ENCODE measurements around the gene ROCK2. TPM values are rescaled to one million over a fixed set of nuclear protein-coding genes. Genes with fewer than 3 reads are reported as not detected.

ROCK2 gene
- total and polyA plus RNA-seq, 9 of the 15 experiments (the other 6 are each of a cell fraction or from before 2014, with no cell fraction given): 4.9 to 30.6 (median 14.3) TPM

GRCh38 chr2:11343650-11344341, 640 bp downstream of the ROCK2 start:
- H3K4me1 ChIP-seq (replicated peaks in 1 of 2; ENCODE audit: control insufficient read depth in 2 of 2, insufficient read depth in 2 of 2, low read length in 2 of 2): peaks cover 14 to 22% of the 10 kb centered on the region in 2 experiments
- no TSS peak for BruUV-seq (replicated peaks)
- no peak for TF ChIP-seq NCOA4 (IDR thresholded peaks at IDR 0.05; ENCODE audit: partially characterized antibody)
- no peak for TF ChIP-seq RNF2 (IDR thresholded peaks at IDR 0.05)
- peak; percentile 40 for TF ChIP-seq FIP1L1 (IDR thresholded peaks at IDR 0.05; ENCODE audit: low read depth, low read length, poor library complexity, severe bottlenecking)
- no peak for TF ChIP-seq ZNF583 (CRISPR knock-in tag; IDR thresholded peaks at IDR 0.05)
- peak; percentile 24; the same call in 1 of the 2 replicates for TF ChIP-seq EGR1 (conservative IDR thresholded peaks at IDR 0.05)
- TF ChIP-seq, protein P1, sequence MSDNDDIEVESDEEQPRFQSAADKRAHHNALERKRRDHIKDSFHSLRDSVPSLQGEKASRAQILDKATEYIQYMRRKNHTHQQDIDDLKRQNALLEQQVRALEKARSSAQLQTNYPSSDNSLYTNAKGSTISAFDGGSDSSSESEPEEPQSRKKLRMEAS (CRISPR knock-in tag; IDR thresholded peaks at IDR 0.05): peak; percentile 18; the same call in 1 of the 2 replicates
- TF ChIP-seq NR4A1 (CRISPR knock-in tag; IDR thresholded peaks at IDR 0.05): peak; percentile 59; the same call in 1 of the 2 replicates
- no peak for TF ChIP-seq NR4A1 (tag; IDR thresholded peaks at IDR 0.05)
- TF ChIP-seq TFAM (CRISPR knock-in tag; conservative IDR thresholded peaks at IDR 0.05): no peak
- no peak for TF ChIP-seq NBN (IDR thresholded peaks at IDR 0.05; ENCODE audit: low read depth)
- no peak for TF ChIP-seq MTA1 (IDR thresholded peaks at IDR 0.05; ENCODE audit: borderline replicate concordance)
- peak; percentile 38 for TF ChIP-seq PRDM10 (IDR thresholded peaks at IDR 0.05; ENCODE audit: partially characterized antibody)
- no peak for TF ChIP-seq RHOXF2B (CRISPR knock-in tag; conservative IDR thresholded peaks at IDR 0.05)
- TF ChIP-seq DNMT1 (IDR thresholded peaks at IDR 0.05): no peak
- 0 out of 2 replicates have a peak, but pooled peaks have one; percentile 17 for TF ChIP-seq MYC (IDR thresholded peaks at IDR 0.05; ENCODE audit: low read depth, low read length)
- TF ChIP-seq MYC (CRISPR knock-in tag; IDR thresholded peaks at IDR 0.05; ENCODE audit: borderline replicate concordance, low read depth): no peak
- TF ChIP-seq HDGF (IDR thresholded peaks at IDR 0.05): no peak
- TF ChIP-seq U2AF1 (optimal IDR thresholded peaks at IDR 0.05; ENCODE audit: low read depth, low read length): no peak
- TF ChIP-seq, protein P2, sequence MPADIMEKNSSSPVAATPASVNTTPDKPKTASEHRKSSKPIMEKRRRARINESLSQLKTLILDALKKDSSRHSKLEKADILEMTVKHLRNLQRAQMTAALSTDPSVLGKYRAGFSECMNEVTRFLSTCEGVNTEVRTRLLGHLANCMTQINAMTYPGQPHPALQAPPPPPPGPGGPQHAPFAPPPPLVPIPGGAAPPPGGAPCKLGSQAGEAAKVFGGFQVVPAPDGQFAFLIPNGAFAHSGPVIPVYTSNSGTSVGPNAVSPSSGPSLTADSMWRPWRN (IDR thresholded peaks at IDR 0.05; ENCODE audit: low read depth): no peak
- no peak for TF ChIP-seq NFYB (IDR thresholded peaks at IDR 0.05; ENCODE audit: extremely low read depth, insufficient read length)

More at GRCh38 chr2:11343650-11344341, 640 bp downstream of the ROCK2 start:
- CTCF ChIA-PET (ENCODE audit: low intra/inter-chr PET ratio): no interaction called here
- POLR2A ChIA-PET: interaction anchor here (0.7 to 3.5 kb wide), 10 partner anchors 11 to 427 kb away, joined by 3 to 19 read pairs (median 4); partner anchors contain the start of gene SLC66A3
- Histone ChIP-seq H3K4me3 (peak overlapping the region; percentile 87), H3K9ac (ENCODE audit: insufficient read depth in 1 of 2, low read depth in 2 of 2, low read length in 2 of 2) (peak overlapping the region; percentile 73 to 94), H3K27ac (ENCODE audit: extremely low read depth, low read depth, low read length) (peak overlapping the region; percentile 90), H3K9me3 (replicated peaks; ENCODE audit: control insufficient read depth, insufficient read depth, low read depth, low read length) (no peaks in the 10 kb centered on the region), H4K20me1 (replicated peaks; ENCODE audit: control insufficient read depth, insufficient read depth, low read length) (peaks cover 25% of the 10 kb centered on the region), H3K36me3 (ENCODE audit: control insufficient read depth, insufficient read depth, low read length) (0 out of 3 replicates have a peak, but pooled peaks cover 3% of the 10 kb centered on the region), H2AFZ (ENCODE audit: low read depth, low read length) (peak overlapping the region; percentile 60), H3K79me2 (ENCODE audit: control insufficient read depth, insufficient read depth, low read length) (peaks cover 55% of the 10 kb centered on the region), H3K4me2 (ENCODE audit: insufficient read depth, low read length) (peak overlapping the region; percentile 91), H3K27me3 (ENCODE audit: control insufficient read depth in 2 of 2, insufficient read depth in 2 of 2, low read length in 2 of 2) (no peaks in the 10 kb centered on the region), H3K9me1 (ENCODE audit: control insufficient read depth, insufficient read depth, low read length) (no peaks in the 10 kb centered on the region)
- DNase-seq (ENCODE audit: extremely low read depth in 1 of 4, low spot score in 3 of 4) (peak; percentile 44 to 66 (median 52)), ATAC-seq (peak; percentile 62), FAIRE-seq (no peak)
- WGBS (ENCODE audit: insufficient coverage, low coverage, missing lambda C conversion rate): 0% methylated on average over 11 of the region's 55 CpGs
- intact Hi-C loops (cut with micrococcal nuclease) (loop anchor here (5.0 kb wide), 3 partner anchors 66 to 186 kb away; partner anchors contain the start of gene SLC66A3), in situ Hi-C loops (cut with MboI) (no loop called here)
